Measurements from ENCODE around the gene HIC2.
"Not testable (repeated sequence)": the region's sequence is repeated elsewhere in the genome, so short reads cannot be mapped to it uniquely, and the experiment has no call there.

The HIC2 gene

GRCh38 chr22:21449531-21450319 lies 32.6 kb downstream of the HIC2 start:
- DNase-seq (ENCODE audit: low read depth), result no peak

- DNase-seq (ENCODE audit: low read depth), result no peak
Measured at GRCh38 chr22:21450320-21450831, 33.2 kb downstream of the HIC2 start.

- DNase-seq (ENCODE audit: low read depth), result no peak
Measured at GRCh38 chr22:21450858-21451353, 33.7 kb downstream of the HIC2 start.

- no peak for DNase-seq (ENCODE audit: low read depth)
Measured at GRCh38 chr22:21451545-21452520, 34.7 kb downstream of the HIC2 start.

- DNase-seq (ENCODE audit: low read depth), result not testable (repeated sequence)
Measured at GRCh38 chr22:21452666-21453065, 35.5 kb downstream of the HIC2 start.

GRCh38 chr22:21454998-21455333 lies 37.8 kb downstream of the HIC2 start:
- not testable (repeated sequence) for DNase-seq (ENCODE audit: low read depth)

GRCh38 chr22:21455334-21456089 lies 38.3 kb downstream of the HIC2 start:
- no peak for DNase-seq (ENCODE audit: low read depth)

- DNase-seq (ENCODE audit: low read depth), result no peak
Measured at GRCh38 chr22:21457023-21457787, 40.0 kb downstream of the HIC2 start.

GRCh38 chr22:21462672-21463071 lies 45.5 kb downstream of the HIC2 start:
- DNase-seq (ENCODE audit: low read depth), result not testable (repeated sequence)

- not testable (repeated sequence) for DNase-seq (ENCODE audit: low read depth)
Measured at GRCh38 chr22:21467337-21468193, 50.4 kb downstream of the HIC2 start, which contains the start of gene TMEM191C. TMEM191C (plus strand) TSS chr22:21467387; CDS start chr22:21467460, 73 bp downstream.

- peak; percentile 82 for DNase-seq (ENCODE audit: low read depth)
Measured at GRCh38 chr22:21468194-21469096, 51.3 kb downstream of the HIC2 start.

GRCh38 chr22:21469097-21469994 lies 52.2 kb downstream of the HIC2 start:
- not testable (repeated sequence) for DNase-seq (ENCODE audit: low read depth)

GRCh38 chr22:21472984-21473383 lies 55.8 kb downstream of the HIC2 start:
- not testable (repeated sequence) for DNase-seq (ENCODE audit: low read depth)

GRCh38 chr22:21473664-21474063 lies 56.5 kb downstream of the HIC2 start:
- DNase-seq (ENCODE audit: low read depth), result not testable (repeated sequence)

GRCh38 chr22:21484039-21484438 lies 66.9 kb downstream of the HIC2 start:
- DNase-seq (ENCODE audit: low read depth), result not testable (repeated sequence)

- DNase-seq (ENCODE audit: low read depth), result not testable (repeated sequence)
Measured at GRCh38 chr22:21487723-21488122, 70.6 kb downstream of the HIC2 start.

- not testable (repeated sequence) for DNase-seq (ENCODE audit: low read depth)
Measured at GRCh38 chr22:21489149-21489680, 72.0 kb downstream of the HIC2 start.
